DMS53 treated with DMSO at 0.1 percent for 48 hours (cell line): ENCODE measurements around the gene KAT7.
"Not testable (repeated sequence)": the region's sequence is repeated elsewhere in the genome, so short reads cannot be mapped to it uniquely, and the experiment has no call there.

ENCODE experiments used
- DNase-seq: peaks from one replicate; lab custom pipeline; 2025; ENCODE audit not compliant: unreplicated experiment; lab: John Stamatoyannopoulos, UW

KAT7 gene

DNA sequence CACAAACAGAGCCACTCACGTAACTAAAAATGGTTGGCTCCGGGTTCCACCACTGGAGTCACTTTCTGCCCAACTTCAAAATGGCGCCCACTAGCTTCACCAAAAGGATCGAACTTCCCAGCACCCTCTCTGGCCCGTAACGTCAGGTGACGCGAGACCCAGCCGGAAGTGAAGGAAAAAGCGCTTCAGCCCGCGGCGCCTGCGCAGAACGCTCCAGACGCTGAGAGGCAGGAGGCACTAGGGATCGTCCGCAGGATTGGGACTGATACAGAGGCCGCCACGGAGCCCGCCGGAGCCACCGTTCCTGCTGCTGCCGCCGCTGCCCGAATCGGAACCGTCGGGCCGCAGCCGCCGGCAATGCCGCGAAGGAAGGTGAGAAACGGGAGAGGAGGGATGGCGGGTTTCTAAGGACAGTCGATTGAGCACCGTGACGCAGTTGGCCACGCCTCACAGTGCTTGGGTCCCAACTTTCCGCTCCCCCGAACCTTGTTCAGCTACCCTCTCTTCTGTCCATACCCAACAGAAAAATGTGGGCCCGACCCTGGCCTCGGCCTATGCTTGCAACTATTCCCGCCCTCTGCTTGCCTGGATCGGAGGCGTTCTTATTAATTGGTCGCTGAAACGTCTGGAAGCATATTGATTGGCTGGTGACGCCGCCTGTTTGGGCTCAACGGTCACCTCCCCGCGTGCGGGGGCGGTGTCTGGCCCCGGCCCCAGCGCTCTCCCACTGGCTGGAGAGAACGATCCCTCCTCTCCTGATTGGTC is at the start of gene KAT7:
KAT7 (plus strand) TSS at position 204 of the 765 bp plus-strand sequence; CDS start at position 358, 154 bp downstream.
- DNase-seq = peak; percentile 99

DNA sequence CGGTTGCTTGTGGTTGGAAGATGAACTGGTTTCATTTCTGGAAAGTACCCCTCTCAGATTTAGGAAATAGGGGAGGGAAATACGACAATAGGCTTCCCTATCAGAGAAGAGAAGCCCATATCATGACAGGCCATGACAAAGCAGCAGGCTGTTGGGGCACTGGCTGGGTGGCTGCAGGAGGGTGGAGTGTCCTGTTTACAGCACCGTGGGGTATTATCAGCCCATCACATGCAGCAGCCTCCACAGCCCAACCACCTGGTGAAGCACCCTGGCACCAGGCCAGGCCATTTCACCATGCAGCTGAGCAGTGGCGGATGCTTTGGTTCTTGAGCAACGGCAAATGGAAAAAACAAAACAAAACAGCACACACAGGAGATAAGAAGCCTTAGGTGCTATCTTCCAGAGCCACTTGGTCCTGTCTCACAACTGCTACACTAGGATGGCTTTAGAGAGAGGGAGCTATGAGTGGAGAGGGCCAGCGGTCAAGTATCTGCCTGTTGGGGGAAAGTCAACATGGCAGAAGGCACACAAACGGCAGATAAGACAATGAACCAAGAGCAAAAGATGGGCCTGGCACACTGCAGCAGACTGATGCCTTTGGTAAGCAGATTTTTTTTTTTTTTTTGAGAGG is 48.7 kb upstream of the KAT7 start:
- peak; percentile 65 for DNase-seq

DNA sequence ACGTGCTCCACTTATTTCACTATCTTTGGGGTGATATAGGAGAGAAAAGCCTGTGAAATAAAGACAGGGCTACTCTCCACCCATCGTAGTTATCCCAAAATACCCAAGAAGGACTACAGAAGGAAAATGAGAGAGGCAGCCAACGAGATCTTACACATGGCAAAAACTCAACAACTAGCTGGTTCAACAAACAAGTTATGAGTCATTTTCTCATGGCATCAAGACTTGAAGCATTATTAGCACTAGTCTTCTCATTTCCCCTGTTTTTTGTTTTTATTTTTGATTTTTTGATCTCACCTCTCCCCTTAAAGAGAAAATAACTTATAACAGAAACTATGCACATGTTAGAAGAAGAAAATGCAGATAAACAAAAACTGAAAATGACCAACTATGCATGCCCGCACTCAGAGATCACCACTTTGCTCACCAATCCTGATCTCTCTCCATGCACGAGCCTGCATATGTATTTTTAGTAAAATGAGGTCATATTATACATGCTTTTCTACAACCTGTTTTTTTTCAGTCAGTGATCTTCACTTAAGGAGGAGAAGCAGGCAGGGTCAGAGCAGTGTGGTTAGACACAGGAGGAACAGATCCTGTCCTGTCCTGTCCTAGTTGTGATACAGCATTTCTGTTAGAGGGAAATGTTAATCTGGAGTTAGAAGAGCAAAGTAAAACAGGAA is 47.3 kb upstream of the KAT7 start:
- DNase-seq = no peak

GRCh38 chr17:49741692-49742076 is 46.8 kb upstream of the KAT7 start:
- no peak for DNase-seq

DNA sequence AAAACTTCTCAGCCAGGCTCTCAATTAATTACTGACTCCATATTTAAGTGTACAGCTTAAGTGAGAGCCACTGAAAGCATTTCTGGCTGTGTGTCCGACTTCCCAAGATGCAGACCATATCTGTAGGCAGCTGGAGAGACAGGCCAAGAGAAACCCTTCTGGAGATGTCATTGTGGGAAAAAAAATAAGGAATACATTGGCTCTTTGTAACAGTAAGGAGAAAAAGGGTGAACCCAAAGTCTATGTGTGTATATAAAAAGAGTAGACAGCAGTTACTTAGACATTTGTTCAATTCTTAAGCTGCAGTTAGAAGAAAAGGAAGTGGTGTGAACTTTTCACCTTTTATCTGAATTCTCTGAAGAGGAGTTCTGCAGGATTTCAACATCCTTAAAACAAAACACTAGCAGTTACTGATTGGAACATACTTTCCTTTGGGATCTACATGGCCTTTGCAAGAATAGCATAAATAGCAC is 46.3 kb upstream of the KAT7 start:
- no peak for DNase-seq

- no peak for DNase-seq
Observed at GRCh38 chr17:49745175-49746139, 43.0 kb upstream of the KAT7 start.

DNA sequence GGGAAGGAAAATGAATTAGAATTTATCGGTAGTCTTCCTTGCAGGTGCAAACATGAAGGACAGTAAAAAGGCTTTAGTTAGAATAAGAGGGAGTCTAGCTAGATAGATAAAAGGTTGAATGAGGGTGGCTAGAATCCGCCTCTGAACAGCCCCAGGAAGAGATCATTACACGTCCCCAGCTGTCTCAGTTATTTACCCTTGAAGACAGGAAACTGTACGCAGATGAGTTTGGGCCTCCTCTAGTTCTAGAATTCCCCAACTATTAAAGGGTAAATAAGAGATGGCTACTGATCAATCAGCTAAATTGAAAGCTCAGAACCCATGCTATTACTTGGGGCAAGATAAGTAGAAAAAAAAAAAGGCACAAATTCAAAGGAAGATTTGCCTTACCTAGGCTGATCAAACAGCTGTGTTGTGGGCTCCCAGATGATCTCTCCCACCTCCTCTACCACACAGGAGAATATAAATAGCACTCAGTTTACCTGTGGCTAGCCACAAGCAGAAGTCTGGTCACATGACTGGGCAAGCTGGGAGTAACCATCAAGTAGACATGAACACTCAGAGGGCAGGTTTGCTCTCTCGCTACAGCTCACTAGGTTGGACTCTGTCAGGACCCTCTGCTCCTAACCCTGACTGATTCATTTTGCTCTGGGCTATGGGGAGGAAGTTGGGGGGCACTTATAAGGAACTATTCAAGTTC is 41.5 kb upstream of the KAT7 start:
- DNase-seq = no peak

GRCh38 chr17:49747632-49748031 is 40.8 kb upstream of the KAT7 start:
- DNase-seq = no peak

DNA sequence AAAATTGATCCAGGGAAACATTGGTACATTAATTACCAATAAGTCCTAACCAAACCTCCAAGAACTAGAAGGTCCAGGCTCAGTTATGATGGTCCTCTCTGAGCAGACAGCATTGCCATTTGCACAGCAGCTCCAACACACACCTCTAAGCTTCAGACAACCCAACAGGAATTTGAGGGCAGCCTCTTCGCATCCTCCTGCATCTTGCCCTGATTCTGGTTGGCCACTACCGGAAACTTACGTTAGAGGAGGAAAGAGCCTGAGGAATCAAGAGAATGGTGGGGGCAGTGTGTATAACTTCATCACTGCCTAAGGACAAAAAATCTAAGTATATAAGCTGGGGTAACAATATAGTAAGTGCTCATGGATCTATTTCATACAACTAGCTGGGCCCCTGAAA is 40.3 kb upstream of the KAT7 start:
- DNase-seq = no peak

DNA sequence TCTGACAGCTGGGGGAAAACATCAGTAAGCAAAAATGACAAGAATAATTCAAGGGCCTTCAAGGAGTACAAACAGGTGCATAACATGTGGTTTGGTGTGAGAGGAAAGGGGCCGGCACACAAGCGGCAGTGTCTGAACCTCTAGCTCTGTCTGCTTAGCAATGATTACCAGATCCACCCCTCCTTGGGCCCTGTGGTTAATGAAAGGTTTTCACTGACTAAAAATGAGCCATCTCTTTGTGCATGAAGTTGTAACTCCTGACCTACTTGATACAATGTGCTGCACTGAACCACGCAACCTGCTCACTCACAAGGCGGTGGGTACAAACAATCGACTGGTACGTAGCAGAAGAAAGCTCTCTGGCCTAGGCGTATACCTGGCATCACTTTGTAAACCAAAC is 39.7 kb upstream of the KAT7 start:
- no peak for DNase-seq

GRCh38 chr17:49749730-49750129 is 38.8 kb upstream of the KAT7 start:
- no peak for DNase-seq

- DNase-seq = no peak
Observed at GRCh38 chr17:49752508-49752907, 36.0 kb upstream of the KAT7 start.

DNA sequence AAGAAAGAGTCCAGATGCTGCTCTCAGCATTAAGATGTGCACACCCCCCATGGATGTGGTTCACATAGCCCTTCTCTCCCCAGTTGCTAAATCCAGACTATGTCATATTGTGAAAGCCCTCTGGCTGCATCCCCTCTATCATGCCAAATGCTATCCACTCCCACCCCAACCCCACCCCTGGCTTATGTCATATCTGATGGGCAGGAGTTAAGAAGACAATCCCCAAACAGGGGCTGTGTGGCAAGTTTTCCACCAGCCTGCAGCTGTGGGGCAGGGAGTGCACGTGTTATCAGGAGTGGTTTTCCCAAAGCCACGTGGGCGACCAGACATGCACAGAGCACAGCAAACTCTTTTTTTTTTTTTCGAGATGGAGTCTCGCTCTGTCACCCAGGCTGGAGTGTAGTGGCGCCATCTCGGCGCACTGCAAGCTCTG is 34.5 kb upstream of the KAT7 start:
- DNase-seq = no peak

- DNase-seq = no peak
Observed at GRCh38 chr17:49755663-49756283, 32.7 kb upstream of the KAT7 start.

DNA sequence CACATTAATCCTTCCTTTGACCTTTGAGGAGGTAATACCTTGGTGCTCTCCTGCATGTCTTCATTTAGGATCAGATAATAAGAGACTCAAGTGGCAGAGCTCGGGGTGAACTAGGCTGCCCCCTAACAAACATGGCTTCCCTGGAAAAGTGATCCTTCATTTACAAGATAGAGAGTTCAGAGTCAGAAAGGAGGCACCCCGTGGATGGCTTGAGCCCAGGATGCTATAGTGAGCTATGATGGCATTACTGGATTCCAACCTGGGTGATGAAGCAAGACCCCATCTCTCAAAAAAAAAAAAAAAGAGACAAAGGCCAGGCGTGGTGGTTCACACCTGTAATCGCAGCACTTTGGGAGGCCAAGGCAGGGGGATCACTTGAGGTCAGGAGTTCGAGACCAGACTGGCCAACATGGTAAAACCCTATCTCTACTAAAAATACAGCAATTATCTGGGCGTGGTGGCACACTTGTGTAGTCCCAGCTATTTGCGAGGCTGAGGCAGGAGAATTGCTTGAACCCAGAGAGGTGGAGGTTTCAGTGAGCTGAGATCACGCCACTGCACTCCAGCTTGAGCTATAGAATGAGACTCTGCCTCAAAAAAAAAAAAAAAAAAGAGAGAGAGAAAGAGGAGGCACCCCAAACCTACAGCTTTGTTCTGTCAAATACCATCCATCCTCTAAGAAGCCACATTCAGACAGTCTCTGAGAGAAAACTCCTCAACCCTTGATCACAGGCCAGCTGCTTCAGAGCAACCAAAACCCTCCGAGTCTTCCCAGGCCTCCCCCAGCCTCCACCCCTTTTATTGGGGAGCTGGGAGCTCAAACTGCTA is 31.9 kb upstream of the KAT7 start:
- DNase-seq = no peak

DNA sequence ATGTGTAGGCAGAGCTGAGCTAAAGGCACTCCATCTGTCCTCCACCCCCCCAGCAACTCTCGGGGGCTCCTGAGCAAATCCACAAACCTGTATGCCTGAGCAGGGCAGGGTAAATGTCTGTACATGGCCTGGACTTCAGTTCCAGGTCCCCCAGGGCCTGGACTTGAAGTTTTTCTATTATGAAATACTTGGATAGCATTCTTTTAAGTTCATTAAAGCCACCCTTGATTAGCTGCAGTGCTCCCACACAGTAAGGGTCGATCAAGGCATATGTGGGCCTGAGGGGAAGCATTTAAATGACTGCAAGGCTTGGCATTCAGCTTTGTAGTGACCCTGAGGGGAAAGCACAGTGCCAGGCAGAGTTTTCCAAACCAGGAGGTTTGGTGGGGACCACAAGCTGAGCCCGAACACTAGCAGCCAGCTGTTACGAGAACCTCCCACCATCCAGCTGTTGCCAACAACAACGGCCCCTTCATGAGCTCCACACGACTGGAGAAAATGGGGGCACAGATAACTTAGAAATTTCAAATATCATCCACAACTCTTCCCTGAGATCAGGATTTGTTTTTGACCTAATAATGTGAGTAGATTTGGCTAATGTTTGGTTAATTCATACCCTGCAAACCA is 31.2 kb upstream of the KAT7 start:
- DNase-seq = no peak

GRCh38 chr17:49758464-49759010 is 29.9 kb upstream of the KAT7 start:
- DNase-seq = not testable (repeated sequence)

GRCh38 chr17:49759203-49759602 is 29.3 kb upstream of the KAT7 start:
- DNase-seq = no peak
